Mesodermal cell (in vitro differentiated cells): ENCODE measurements around the gene GOLGA6L7. TPM values are rescaled to one million over a fixed set of nuclear protein-coding genes. Genes with fewer than 3 reads are reported as not detected.
"Not testable (repeated sequence)": the region's sequence is repeated elsewhere in the genome, so short reads cannot be mapped to it uniquely, and the experiment has no call there.

Experiments
- H3K27ac ChIP-seq: 2 replicates; pipeline ENCODE4 v1.7.0; 2013; ENCODE audit warnings: mild to moderate bottlenecking, low read depth, low read length, moderate library complexity; ENCODE audit not compliant: severe bottlenecking
- H3K36me3 ChIP-seq: 2 replicates; pipeline ENCODE4 v1.7.1; 2013; ENCODE audit warnings: mild to moderate bottlenecking, low read length, moderate library complexity; ENCODE audit not compliant: control insufficient read depth, insufficient read depth
- H3K4me1 ChIP-seq: one replicate; pipeline ENCODE4 v1.7.1; 2013; ENCODE audit warnings: mild to moderate bottlenecking, low read length; ENCODE audit not compliant: insufficient read depth, control insufficient read depth, poor library complexity, severe bottlenecking
- H3K4me3 ChIP-seq: 2 replicates; pipeline ENCODE4 v1.7.0; 2013; ENCODE audit warnings: low read length, control low read depth, mild to moderate bottlenecking; ENCODE audit not compliant: insufficient read depth, poor library complexity, severe bottlenecking; ENCODE audit errors: extremely low read depth
- H3K9me3 ChIP-seq: 2 replicates; pipeline ENCODE4 v1.7.1; 2013; ENCODE audit warnings: mild to moderate bottlenecking, low read length, moderate library complexity; ENCODE audit not compliant: control insufficient read depth
- WGBS, 2 experiments: methylation state at CpG; one replicate each; pipeline ENCODE4 v1.1.5; 2013; ENCODE audit warnings: missing lambda C conversion rate in 2 of 2; ENCODE audit not compliant: insufficient coverage in 2 of 2; 5-methylcytosine and 5-hydroxymethylcytosine counted together
- polyA plus RNA-seq, 2 experiments: library from polyadenylated mRNA; stranded (reverse); fragments of 50-300 nt; gene quantifications; one replicate each; pipeline ENCODE4 v1.2.3, GENCODE V29; 2013

Gene GOLGA6L7, protein sequence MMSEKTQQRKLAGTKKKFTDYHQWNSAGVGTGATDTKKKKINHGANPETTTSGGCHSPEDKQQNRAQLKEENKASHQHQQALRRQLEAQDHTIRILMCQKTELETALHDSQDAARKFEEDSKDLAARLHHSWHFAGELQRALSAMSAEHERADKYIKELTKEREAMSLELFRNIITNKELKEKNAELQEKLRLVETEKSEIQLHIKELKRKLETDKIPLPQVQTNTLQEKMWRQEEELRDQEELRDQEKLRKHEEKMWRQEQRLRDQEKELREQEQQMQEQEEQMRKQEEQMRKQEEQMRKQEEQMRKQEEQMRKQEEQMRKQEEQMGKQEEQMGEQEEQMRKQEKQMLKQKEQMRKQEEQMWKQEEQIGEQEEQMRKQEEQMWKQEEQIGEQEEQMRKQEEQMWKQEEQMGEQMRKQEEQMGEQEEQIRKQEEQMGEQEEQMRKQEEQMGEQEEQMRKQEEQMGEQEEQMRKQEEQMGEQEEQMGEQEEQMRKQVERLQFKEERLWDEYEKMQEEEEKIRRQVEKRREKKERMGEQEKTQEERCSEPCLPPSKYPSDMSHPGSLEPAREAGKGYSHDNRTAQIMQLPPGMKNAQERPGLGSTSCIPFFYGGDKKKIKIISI
- polyA plus RNA-seq (2013, experiment 1 of 2): not detected
- polyA plus RNA-seq (2013, experiment 2 of 2): not detected

GRCh38 chr15:28848521-28848920 lies at the start of gene GOLGA6L7:
Gene GOLGA6L7 (minus strand): TSS chr15:28848644. CDS start chr15:28848549, 95 bp downstream.
- 91 to 95% methylated on average over 6 to 7 of the region's 13 CpGs for WGBS, 2 experiments

GRCh38 chr15:28897861-28898585 lies 49.6 kb upstream of the GOLGA6L7 start:
- Histone ChIP-seq H3K4me1 (peaks cover 6% of the 10 kb centered on the region), H3K9me3 (peaks cover 4% of the 10 kb centered on the region), H3K4me3 (no peak overlapping the region), H3K36me3 (no peaks in the 10 kb centered on the region), H3K27ac (no peak overlapping the region)
- 94 to 96% methylated on average over 12 to 13 of the region's 13 CpGs for WGBS, 2 experiments

More at GRCh38 chr15:28848521-28848920, at the start of gene GOLGA6L7:
- not testable (repeated sequence) for H3K27ac ChIP-seq, H3K9me3 ChIP-seq, H3K4me3 ChIP-seq, H3K36me3 ChIP-seq, H3K4me1 ChIP-seq

- no peaks in the 10 kb centered on the region for H3K36me3 ChIP-seq
- H3K27ac ChIP-seq: no peak overlapping the region
- WGBS, 2 experiments: 100% methylated on average over 1 to 2 of the region's 4 CpGs
- H3K4me3 ChIP-seq: no peak overlapping the region
- peaks cover 4% of the 10 kb centered on the region for H3K9me3 ChIP-seq
- peaks cover 6% of the 10 kb centered on the region for H3K4me1 ChIP-seq
These were observed 48.5 kb upstream of the GOLGA6L7 start for GRCh38 chr15:28896951-28897350.

- 91 to 98% methylated on average over 5 to 6 of the region's 6 CpGs for WGBS, 2 experiments
- H3K4me1 ChIP-seq: peaks cover 6% of the 10 kb centered on the region
- H3K4me3 ChIP-seq: no peak overlapping the region
- no peak overlapping the region for H3K27ac ChIP-seq
- peaks cover 4% of the 10 kb centered on the region for H3K9me3 ChIP-seq
- H3K36me3 ChIP-seq: no peaks in the 10 kb centered on the region
These were observed 47.1 kb upstream of the GOLGA6L7 start for GRCh38 chr15:28895566-28895965.

DNA sequence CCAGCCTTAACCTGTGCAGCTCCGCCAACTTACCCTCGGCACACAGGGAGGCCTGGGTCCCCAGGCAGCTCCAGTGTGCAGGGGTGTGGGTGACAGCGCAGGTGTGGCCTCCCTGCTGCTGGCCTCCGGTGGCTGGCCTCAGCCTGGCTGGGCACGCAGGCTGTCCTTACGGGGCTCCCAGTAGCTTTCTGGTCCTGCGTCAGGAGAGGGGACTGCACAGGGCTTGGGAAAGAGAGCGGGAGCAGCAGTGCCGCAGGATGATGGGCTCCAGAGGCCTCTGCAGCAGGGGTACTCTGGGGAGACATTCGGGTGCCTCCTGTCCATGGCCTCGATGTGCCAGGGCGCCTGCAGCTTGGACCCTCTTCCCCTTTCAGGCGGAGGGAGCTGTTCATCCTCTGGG lies 46.7 kb upstream of the GOLGA6L7 start:
- H3K4me3 ChIP-seq: no peak overlapping the region
- H3K9me3 ChIP-seq: peaks cover 4% of the 10 kb centered on the region
- H3K27ac ChIP-seq: no peak overlapping the region
- H3K4me1 ChIP-seq: peaks cover 6% of the 10 kb centered on the region
- no peaks in the 10 kb centered on the region for H3K36me3 ChIP-seq
- 93 to 99% methylated on average over 10 to 12 of the region's 13 CpGs for WGBS, 2 experiments

GRCh38 chr15:28894631-28895030 lies 46.2 kb upstream of the GOLGA6L7 start:
- WGBS, 2 experiments: 90 to 91% methylated on average over 11 to 13 of the region's 13 CpGs
- Histone ChIP-seq H3K9me3 (peaks cover 4% of the 10 kb centered on the region), H3K4me3 (no peak overlapping the region), H3K27ac (no peak overlapping the region), H3K4me1 (peaks cover 6% of the 10 kb centered on the region), H3K36me3 (no peaks in the 10 kb centered on the region)

- peaks cover 6% of the 10 kb centered on the region for H3K4me1 ChIP-seq
These were observed 44.6 kb upstream of the GOLGA6L7 start for GRCh38 chr15:28892789-28893610.

GRCh38 chr15:28891588-28891987 lies 43.1 kb upstream of the GOLGA6L7 start:
- no peaks in the 10 kb centered on the region for H3K36me3 ChIP-seq
- 93 to 97% methylated on average over 3 to 5 of the region's 6 CpGs for WGBS, 2 experiments
- H3K4me3 ChIP-seq: no peak overlapping the region
- H3K27ac ChIP-seq: no peak overlapping the region
- peaks cover 3% of the 10 kb centered on the region for H3K9me3 ChIP-seq
- H3K4me1 ChIP-seq: peaks cover 4% of the 10 kb centered on the region

More at GRCh38 chr15:28892789-28893610, 44.6 kb upstream of the GOLGA6L7 start:
- peaks cover 4% of the 10 kb centered on the region for H3K9me3 ChIP-seq
- 85 to 89% methylated on average over 11 to 12 of the region's 12 CpGs for WGBS, 2 experiments
- H3K4me3 ChIP-seq: no peak overlapping the region
- H3K36me3 ChIP-seq: no peaks in the 10 kb centered on the region
- no peak overlapping the region for H3K27ac ChIP-seq

DNA sequence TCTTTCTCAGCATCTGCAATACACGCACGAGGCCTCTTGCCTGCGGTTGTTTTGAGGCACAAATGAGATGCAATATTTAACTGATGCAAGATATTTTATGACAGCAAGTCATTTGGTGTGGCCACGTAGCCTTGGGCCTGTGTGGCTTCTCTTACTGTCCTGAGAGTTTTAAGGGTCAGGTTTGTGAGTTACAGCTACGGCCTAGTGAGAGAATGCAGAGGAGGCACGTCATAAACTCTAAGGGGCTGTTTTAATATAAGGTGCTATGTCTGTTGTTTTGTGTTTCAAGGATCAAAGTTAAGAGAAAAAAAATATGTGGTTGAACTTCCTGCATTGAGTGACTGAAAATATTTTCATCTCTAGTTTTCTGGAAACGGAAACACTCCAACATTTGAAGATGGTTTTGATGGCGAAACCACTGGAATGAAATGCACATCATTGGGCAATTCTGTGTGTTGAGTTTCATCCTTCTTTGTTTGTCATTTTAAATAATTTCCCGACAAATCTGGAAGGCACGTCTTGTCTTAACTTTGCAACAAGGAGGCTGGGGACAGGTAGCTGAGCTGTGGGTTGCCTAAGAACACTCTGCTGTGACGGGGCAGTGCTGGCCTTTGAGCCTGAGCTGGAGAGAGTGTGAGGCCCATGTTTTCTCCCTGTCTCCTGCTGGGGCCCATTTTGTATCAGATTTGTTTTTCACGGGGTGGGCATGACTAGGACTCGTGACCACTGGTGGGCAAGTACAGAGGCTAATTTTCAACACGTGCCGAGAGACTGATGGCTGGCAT lies 42.5 kb upstream of the GOLGA6L7 start:
- peaks cover 4% of the 10 kb centered on the region for H3K4me1 ChIP-seq
- no peak overlapping the region for H3K27ac ChIP-seq
- 90 to 93% methylated on average over 14 of the region's 15 CpGs for WGBS, 2 experiments
- no peaks in the 10 kb centered on the region for H3K36me3 ChIP-seq
- H3K9me3 ChIP-seq: no peaks in the 10 kb centered on the region
- no peak overlapping the region for H3K4me3 ChIP-seq
